SK-N-SH treated with all-trans-retinoic acid at 6 μM for 48 hours (cell line): ENCODE measurements around the gene GNS.

Experiments used
- ARNTL ChIP-seq: fragments of 450-650 bp; formaldehyde crosslinking; IDR thresholded peaks from 2 replicates; pipeline ENCODE4 v1.5.0; 2020; ENCODE audit warnings: low read depth, mild to moderate bottlenecking, moderate library complexity, borderline replicate concordance
- GLIS3 ChIP-seq: fragments of 250-450 bp; sonication (Bioruptor Pico); IDR thresholded peaks from 2 replicates; pipeline ENCODE4 v1.5.0; 2020; ENCODE audit warnings: mild to moderate bottlenecking, moderate library complexity
- OSR1 ChIP-seq: fragments of 250-450 bp; sonication (Bioruptor Pico); IDR thresholded peaks from 2 replicates; pipeline ENCODE4 v1.8.0; 2022; ENCODE audit warnings: moderate library complexity, mild to moderate bottlenecking, inconsistent platforms
- RARB ChIP-seq: fragments of 250-450 bp; sonication (Bioruptor Pico); IDR thresholded peaks from 2 replicates; pipeline ENCODE4 v1.8.0; 2021; ENCODE audit warnings: mild to moderate bottlenecking, moderate library complexity
- SNAI2 ChIP-seq: fragments of 250-450 bp; sonication (Bioruptor Pico); IDR thresholded peaks from 2 replicates; pipeline ENCODE4 v1.5.0; 2020; ENCODE audit warnings: mild to moderate bottlenecking, moderate library complexity
- TCF4 ChIP-seq: fragments of 250-450 bp; sonication (Bioruptor Pico); IDR thresholded peaks from 2 replicates; pipeline ENCODE4 v1.8.0; 2021; ENCODE audit warnings: mild to moderate bottlenecking, moderate library complexity, borderline replicate concordance
- TOX ChIP-seq: fragments of 250-450 bp; sonication (Bioruptor Pico); IDR thresholded peaks from 2 replicates; pipeline ENCODE4 v1.8.0; 2021; ENCODE audit warnings: mild to moderate bottlenecking, moderate library complexity, borderline replicate concordance
- ZFP3 ChIP-seq: fragments of 250-450 bp; sonication (Bioruptor Pico); IDR thresholded peaks from 2 replicates; pipeline ENCODE4 v1.5.0; 2020; ENCODE audit warnings: mild to moderate bottlenecking, moderate library complexity
- ZFP30 ChIP-seq: fragments of 450-650 bp; formaldehyde crosslinking; IDR thresholded peaks from 2 replicates; pipeline ENCODE4 v1.5.0; 2022; ENCODE audit warnings: mild to moderate bottlenecking, moderate library complexity
- ZNF565 ChIP-seq: fragments of 450-650 bp; formaldehyde crosslinking; conservative IDR thresholded peaks from 2 replicates; pipeline ENCODE4 v1.5.0; 2020; ENCODE audit warnings: low read depth, mild to moderate bottlenecking, moderate library complexity
- ZNF8 ChIP-seq: fragments of 450-650 bp; formaldehyde crosslinking; IDR thresholded peaks from 2 replicates; pipeline ENCODE4 v1.5.0; 2020; ENCODE audit warnings: mild to moderate bottlenecking, moderate library complexity
- TF ChIP-seq, protein P1 (sequence below): fragments of 250-450 bp; sonication (Bioruptor Pico); IDR thresholded peaks from 2 replicates; pipeline ENCODE4 v1.5.1; 2021; ENCODE audit warnings: mild to moderate bottlenecking, moderate library complexity
- TF ChIP-seq, protein P2 (sequence below): fragments of 250-450 bp; sonication (Bioruptor Pico); IDR thresholded peaks from 2 replicates; pipeline ENCODE4 v1.5.1; 2020; ENCODE audit warnings: low read depth, mild to moderate bottlenecking, moderate library complexity
- TF ChIP-seq, protein P3 (sequence below): fragments of 250-450 bp; sonication (Bioruptor Pico); IDR thresholded peaks from 2 replicates; pipeline ENCODE4 v1.8.0; 2021; ENCODE audit warnings: low read depth, mild to moderate bottlenecking, moderate library complexity, borderline replicate concordance

DNA sequence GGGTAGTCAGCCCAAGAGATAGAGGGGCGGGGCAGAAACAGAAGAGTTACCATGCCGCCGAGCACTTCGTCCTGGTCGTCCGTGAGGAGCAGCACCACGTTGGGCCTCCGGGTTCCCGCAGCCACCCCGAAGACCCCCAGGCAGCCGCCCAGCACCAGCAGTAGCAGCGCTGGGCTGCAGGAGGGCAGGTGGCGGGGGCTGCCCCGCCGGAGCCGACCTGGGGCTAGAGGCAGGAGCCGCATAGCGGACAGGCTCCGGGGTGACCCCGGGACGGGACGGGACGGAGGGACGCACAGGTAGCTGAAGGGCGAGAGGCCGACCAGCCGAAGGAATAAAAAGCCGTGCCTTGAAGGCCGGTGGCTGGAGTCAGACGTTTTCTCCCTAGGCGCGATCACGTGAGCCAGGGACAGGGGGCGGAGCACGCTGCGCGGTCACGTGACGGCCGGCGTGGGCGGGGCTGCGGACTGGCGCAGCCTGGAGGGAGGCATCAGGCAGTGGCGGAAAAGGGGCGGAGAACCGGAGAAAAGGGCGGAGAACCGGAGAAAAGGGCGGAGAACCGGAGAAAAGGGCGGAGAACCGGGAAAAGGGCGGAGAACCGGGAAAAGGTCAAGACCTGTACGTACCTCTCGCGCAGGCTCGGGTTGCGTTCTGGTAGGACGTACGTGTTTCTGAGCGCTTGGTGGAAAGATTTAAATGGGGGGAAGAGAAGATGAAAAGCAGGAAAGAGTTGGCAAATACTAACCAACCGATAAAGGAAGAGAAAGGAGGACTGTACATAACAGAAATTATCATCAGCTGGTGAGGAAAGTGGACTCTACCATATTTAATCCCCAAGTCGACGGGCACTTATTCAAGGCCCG lies at the start of gene GNS:
- TF ChIP-seq OSR1 (CRISPR knock-in tag) (no peak), SNAI2 (CRISPR knock-in tag) (no peak), TCF4 (CRISPR knock-in tag) (no peak), ZFP3 (CRISPR knock-in tag) (no peak), ZFP30 (CRISPR knock-in tag) (no peak), RARB (CRISPR knock-in tag) (no peak), TOX (CRISPR knock-in tag) (no peak), ARNTL (CRISPR knock-in tag) (no peak), ZNF565 (CRISPR knock-in tag) (no peak), ZNF8 (CRISPR knock-in tag) (no peak), GLIS3 (CRISPR knock-in tag) (no peak)
- TF ChIP-seq, protein P1, sequence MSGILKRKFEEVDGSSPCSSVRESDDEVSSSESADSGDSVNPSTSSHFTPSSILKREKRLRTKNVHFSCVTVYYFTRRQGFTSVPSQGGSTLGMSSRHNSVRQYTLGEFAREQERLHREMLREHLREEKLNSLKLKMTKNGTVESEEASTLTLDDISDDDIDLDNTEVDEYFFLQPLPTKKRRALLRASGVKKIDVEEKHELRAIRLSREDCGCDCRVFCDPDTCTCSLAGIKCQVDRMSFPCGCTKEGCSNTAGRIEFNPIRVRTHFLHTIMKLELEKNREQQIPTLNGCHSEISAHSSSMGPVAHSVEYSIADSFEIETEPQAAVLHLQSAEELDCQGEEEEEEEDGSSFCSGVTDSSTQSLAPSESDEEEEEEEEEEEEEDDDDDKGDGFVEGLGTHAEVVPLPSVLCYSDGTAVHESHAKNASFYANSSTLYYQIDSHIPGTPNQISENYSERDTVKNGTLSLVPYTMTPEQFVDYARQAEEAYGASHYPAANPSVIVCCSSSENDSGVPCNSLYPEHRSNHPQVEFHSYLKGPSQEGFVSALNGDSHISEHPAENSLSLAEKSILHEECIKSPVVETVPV = no peak
- TF ChIP-seq, protein P2, sequence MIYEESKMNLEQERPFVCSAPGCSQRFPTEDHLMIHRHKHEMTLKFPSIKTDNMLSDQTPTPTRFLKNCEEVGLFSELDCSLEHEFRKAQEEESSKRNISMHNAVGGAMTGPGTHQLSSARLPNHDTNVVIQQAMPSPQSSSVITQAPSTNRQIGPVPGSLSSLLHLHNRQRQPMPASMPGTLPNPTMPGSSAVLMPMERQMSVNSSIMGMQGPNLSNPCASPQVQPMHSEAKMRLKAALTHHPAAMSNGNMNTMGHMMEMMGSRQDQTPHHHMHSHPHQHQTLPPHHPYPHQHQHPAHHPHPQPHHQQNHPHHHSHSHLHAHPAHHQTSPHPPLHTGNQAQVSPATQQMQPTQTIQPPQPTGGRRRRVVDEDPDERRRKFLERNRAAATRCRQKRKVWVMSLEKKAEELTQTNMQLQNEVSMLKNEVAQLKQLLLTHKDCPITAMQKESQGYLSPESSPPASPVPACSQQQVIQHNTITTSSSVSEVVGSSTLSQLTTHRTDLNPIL (CRISPR knock-in tag) = no peak
- TF ChIP-seq, protein P3, sequence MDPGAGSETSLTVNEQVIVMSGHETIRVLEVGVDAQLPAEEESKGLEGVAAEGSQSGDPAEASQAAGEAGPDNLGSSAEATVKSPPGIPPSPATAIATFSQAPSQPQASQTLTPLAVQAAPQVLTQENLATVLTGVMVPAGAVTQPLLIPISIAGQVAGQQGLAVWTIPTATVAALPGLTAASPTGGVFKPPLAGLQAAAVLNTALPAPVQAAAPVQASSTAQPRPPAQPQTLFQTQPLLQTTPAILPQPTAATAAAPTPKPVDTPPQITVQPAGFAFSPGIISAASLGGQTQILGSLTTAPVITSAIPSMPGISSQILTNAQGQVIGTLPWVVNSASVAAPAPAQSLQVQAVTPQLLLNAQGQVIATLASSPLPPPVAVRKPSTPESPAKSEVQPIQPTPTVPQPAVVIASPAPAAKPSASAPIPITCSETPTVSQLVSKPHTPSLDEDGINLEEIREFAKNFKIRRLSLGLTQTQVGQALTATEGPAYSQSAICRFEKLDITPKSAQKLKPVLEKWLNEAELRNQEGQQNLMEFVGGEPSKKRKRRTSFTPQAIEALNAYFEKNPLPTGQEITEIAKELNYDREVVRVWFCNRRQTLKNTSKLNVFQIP (CRISPR knock-in tag) = no peak
